Superior temporal gyrus (tissue), 1 donor: Measurements from ENCODE around the gene ATG9A.
A peak's percentile ranks its signal among the peaks of the same experiment; 100 is the strongest.

ENCODE experiments used
- DNase-seq: peaks from one replicate; pipeline ENCODE4 v3.0.0-alpha.2; 2016; ENCODE audit errors: extremely low spot score

Gene ATG9A

DNA sequence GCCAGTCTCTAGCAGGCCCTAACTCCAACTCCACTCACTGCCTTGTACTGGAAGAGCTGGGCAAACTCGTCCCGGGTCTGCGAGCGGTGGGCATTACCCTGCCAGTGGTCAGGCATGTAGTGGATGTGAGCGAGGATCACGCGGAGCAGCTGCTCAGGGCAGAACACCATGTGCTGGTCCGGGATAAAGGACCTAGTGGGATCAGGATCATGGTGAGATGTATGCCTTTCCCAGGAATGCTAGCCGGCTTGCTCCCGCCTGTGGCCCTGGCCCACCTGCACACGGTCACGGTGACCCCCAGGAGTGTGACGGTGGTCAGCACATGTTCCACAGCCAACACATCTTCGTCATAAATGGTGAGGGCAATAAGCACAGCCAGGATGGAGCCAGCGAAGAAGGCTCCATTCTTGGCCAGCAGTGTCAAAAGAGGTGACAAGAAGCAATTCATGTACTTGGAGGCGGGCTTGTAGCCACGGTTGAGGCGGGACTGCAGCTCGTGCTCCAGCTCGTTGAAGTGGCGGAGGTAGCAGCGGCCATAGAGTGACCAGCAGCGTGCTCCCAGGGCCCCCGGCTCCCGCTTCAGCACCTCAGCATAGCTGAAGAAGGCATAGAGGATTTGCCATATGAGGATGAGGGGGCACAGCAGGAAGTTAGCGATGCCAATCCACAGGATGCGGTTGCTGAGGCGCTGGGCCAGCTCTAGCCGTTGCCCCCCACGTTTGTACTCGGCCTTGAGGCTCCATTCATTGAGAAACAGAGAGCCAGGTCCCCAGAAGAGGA lies 5.4 kb downstream of the ATG9A start:
- no peak for DNase-seq

DNA sequence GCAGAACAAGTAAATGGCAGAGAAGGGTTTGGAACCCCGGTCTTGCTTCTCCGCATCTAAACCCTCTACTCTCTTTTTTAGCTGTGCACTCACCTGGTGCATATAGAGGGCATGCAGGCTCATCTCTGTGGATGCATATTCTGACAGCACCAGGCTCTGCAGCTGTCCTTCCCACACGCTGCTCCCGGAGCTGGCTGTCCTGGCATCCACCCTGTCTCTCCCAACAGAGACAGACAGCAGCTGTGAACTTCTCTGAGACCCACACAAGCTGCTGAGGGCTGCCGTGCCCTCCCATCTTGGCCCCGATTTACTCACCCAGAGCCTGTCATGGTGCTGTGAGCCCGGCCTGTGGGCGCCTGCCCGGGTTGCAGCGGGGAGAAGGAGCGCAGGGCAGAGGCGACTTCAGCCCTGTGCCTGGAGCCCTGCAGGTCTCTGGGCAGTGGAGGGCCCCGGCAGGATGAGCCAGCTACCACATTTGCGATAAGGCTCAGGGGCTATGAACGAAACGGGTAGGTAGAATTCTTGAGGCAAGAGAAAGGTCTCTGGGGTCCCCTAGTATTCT lies 7.4 kb downstream of the ATG9A start:
- no peak for DNase-seq

DNA sequence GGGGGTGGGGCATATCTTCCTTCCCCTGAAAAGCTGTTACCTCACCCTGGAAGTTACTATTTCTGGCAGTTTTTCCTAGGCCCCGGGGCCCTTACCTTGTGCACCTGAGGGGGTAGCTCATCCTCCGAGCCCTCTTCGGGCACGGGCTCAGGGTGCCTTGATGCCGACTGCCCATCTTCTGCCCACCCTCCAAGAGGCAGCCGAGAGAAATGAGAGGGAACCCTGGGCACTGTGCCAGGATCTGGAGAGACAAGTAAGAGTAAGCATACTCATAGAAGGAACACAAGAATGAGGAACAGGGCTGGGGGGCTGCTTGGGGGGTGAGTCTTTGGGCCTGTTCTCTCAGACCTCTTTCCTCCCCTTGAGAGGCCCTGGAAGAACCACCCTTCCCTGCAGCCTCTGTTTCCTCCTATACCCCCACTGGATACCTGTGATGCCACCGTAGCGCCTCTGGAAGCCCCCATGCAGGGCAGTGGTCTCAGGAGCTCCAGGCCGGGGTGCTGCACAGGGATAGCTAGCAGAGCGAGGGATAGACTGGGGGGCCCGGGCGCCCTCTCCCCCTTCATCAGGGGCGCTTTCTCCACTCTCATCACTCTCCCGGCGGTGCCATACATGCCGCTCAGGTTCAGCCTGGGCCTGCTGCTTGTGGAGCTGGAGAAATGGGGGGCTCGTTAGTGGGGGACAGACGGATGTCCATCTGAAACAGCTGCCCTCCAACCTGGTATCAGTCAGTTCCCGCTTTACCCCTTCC lies 8.6 kb downstream of the ATG9A start:
- no peak for DNase-seq

DNA sequence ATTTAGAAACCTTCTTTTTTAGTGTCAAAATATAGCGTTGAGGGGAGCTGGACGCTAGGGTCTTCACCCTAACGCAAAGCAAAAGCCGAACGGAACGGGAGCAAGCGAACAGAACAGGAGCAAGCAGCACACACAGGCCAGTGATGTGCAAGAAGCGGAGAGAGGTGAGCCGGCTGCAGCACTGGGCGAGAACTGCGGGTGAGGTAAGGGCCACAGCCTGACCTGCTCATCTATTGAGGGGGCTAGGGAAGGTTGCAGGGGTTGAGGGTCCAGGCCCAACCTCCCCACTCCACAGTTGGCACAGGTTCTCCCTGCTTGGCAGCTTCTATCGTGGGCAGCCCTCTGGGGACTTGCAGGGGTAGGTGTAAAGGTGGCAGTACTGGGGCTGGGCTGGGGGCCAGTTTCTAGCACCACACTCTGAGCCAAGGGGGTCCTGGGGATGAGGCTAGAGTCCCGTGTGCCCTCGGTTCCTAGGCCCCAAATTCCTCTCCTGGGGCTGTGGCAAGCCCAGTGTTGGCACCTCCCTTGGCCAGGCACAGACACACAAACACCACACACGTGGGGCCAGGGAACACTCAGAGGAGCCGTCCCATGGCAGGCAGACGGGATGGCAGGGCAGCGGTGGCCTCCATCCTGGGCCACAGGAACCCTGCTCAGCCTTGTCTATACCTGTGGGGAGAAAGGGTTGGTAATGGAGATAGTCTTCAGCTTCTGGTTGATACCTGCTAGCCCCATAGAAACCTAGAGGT lies 9.5 kb downstream of the ATG9A start:
- DNase-seq: no peak

DNA sequence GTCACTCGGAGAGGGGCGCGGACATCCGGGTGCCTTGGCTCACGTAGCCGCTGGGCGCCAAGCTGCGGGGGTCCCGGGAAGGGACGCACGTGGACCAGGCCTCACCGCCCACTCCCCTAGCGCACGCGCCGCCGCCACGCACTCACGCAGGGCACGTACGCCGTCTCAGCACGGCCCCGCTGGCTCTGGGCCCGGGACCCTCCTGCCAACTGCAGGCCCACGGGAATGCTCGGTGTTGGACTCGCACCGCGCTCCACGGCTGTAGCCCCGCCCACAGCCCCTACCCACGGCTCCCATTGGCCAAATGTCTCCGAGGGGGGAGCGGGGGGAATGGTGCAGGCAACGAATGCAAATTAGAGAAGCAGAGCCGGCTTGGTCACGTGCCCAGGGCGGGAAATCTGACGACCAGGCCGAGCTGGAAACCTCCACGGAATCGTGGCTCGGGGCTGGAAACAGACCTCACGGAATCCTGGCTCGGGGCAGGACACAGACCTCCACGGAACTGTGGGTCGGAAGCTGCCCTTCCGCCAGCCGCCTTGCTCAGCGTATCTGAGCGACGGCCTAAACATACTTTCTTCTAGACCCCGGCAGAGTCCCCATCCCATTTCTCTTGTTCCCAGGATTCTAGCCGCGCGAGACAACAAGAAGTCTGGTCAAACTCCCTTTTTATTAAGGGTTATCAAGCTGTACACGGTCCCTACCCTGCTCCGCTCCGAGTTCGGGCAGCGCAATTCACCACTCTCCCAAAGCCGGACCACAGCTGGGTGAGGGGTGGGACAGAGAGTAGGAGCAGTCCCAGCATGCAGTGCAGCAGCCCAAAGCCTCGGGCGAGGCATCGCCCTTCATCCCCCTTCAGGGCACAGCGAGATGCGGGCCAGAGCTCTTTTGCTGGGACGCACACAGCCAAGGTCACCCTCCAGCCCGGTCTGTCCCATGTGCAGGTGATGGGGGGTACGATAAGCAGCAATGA lies 10.4 kb downstream of the ATG9A start, which contains the start of gene ABCB6:
TSS of gene ABCB6 (minus strand) at position 227 of the 970 bp plus-strand sequence. CDS start 285 bp downstream, outside the sequence.
- peak; percentile 97 for DNase-seq

DNA sequence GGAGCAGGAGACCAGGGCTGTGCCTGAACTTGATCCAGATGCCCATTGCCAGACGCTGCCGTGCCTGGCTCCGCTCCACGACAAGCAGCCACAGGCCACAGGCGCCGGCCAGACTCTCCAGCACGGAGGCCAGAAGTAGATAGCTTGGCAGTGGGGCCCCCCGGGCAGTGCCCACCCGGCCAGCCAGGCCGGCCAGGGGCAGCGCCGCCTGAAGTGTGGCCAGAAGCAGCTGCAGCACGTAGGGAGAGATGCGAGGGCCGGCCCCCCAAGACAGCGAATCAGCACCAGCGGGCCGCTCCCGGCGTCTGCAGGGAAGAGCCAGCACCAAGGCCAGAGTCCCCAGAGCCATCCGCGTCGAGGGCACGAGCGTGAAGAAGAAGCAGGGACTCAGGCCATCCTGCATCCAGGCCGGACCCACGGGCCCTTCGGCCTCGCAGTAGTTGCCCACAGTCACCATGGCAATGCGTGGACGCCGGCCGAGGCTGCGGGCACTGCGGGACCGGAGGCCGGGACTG lies 11.2 kb downstream of the ATG9A start:
- DNase-seq: no peak

DNA sequence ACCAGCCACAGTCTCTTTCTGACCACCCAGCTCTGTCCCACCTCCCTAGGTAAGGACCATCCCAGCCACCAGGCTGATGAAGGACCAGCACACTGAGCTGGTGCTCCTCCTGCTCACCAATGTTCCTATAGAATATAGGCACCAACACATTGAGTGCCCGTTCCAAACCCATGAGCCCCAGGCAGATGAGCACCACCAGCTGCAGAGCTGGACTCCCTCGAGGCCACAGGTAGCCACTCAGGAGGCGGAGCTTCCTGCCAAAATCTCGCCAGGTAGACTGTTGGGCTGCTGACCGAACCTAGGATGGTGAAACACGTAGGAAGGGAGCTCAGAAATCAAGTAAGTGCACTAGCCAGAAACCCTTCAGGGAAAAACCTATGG lies 12.9 kb downstream of the ATG9A start:
- DNase-seq: no peak

DNA sequence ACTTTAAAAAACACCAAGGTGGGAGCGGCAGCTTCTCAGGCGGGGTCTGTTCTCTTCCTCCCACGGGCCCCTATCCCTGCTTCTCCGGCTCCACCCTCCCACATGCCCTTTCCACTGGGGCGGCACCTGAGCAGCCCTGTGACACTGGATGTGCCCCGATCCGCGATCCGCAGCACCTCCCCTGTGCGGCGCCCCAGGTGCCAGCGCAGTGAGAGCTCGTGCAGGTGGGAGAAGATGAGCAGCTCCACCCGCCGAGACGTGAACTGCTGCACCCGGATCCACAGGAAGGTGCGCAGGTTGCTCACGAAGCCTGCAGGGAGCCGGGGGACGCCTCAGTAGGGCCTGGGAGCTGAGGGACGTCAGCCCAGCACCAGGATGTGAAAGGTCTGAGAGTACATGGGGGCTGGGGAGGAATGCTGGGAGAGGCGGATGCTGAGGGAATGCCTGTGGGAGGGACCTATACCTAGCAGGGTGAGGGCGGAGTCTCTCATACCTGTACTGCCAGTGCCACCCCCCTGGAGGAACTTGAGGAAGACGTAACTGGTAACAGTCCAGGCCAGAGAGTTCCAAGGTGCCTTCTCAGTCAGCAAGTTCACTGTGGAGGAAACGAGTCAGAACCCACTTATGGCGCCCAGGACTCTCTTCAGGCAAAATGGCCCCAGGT lies 13.4 kb downstream of the ATG9A start:
- DNase-seq: no peak

DNA sequence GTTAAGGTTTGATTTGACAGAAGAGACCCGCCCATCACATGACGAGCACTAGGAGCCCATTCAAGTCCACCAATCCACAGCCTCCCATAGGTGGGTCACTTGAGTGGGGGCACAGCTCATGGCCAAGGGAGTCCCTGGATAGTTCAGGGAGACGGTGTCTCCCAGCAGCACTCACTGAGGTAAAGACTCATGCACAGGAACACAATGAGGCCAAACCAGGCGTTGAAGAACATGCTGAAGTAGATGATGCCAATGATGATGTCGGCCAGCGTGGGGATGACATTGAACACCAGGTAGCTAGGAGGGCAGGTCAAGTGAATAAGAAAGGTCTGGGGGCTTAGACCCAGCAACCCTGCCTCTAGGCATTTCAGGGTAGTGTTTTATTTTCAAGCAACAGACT lies 14.7 kb downstream of the ATG9A start:
- DNase-seq: no peak

DNA sequence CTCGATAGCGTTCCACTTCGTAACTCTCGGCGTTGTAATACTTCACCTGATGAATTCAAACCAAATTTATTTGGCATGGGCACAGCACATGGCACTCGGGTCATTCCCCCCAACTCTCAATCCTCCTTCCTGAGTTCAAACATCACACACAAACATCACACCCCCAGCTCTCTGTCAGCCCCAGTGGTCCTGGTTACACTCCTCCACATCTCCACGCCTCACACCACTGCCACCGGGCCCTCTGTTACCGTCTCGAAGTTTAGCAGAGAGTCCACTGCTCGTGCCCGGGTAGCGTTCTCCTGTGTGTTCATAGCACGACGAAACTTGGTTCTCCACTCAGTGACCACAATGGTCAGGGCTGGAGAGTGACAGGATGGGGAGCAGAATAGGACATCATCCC lies 15.3 kb downstream of the ATG9A start:
- no peak for DNase-seq

DNA sequence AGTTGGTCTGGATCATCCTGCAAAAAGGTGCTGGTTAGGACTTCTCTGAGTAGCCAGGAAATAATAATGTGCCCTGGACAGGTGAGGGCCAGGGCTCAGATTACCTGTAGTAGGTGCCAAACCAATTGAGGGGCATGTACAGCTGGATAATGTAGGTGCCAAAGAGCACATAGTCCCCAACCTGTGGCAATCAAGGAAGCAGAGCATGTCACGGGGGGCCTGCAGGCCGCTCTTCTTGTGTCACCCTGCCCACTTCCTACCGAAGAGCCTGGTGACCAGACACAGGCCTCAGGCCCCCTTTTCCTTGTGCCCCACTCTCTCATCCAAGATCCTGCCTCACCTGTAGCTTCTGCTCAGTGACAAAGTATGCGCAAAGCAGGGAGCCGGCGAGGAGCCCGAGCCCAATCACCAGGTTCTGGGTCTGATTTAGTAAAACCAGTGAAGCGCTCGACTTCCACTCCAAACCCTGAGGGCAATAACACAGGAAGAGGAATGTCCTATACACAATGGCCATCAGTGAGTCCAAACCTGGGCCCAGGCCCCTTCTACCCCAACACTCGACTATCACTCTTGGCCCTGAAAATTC lies 15.9 kb downstream of the ATG9A start:
- no peak for DNase-seq

DNA sequence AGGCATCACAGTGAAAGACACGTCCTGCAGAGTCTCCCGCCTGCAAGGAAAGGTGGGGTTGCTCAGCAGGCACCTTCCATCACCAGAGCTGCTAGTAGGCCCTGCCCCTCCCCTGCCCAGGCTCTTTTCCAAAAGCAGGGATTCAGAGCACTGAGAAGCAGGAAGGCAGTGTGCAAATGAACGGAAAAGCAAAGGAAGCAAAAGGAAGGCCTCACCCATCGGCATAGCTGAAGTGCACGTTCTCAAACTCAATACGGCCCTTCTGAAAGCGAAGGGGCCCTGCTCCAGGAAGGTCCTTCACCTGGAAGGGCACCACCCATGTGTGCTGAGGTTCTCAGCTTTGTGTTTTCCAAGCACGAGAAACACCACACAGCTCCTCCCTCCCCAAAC lies 16.4 kb downstream of the ATG9A start:
- no peak for DNase-seq

DNA sequence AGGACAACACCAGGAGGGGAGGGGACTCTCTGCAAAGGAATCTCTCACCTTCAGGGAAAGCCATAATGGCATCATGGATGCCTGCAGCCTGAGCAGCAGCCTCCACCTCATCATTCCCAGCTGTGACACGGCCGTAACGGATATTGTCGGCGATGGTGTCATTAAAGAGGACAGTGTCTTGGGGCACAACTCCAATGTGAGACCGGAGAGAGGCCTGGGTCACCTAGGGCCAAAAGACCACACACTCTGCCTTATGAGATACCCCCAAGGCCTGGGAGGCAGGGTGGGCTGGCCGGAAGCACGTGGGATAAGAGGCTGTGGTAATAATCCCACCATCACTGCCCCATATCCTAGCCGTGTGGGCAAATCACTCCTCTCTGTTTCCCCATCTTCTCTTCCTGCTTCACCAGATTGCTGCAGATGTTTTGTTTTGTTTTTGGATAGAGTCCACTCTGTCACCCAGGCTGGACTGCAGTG lies 18.5 kb downstream of the ATG9A start:
- no peak for DNase-seq

DNA sequence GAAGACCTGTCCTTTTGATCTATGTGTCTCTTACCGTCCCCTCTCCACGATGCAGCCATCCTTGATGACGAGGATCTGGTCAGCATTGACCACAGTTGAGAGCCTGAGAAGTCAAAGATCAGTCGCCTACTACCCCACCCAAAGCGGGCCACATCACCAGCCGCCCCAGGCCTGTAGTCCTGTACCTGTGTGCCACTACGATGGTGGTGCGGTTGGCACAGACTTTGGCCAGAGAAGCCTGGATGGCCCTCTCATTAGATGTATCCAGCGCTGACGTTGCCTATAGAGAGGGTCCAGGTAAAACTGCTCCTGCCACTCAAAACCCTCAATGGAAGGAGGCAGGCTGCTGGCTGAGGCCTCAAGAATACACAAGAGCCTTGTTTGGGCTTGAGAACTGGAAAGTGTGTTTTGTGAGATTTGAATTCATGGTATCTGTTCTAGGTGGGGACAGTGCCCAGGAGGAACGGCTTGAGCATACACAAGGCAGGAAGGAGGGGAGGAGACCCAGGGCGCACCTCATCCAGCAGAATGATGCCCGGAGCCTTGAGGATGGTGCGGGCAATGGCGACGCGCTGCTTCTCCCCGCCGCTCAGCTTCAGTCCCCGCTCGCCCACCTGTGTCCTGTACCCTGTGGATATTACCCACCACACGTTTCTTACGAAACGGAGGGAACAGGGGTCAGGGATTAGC lies 19.1 kb downstream of the ATG9A start:
- no peak for DNase-seq

DNA sequence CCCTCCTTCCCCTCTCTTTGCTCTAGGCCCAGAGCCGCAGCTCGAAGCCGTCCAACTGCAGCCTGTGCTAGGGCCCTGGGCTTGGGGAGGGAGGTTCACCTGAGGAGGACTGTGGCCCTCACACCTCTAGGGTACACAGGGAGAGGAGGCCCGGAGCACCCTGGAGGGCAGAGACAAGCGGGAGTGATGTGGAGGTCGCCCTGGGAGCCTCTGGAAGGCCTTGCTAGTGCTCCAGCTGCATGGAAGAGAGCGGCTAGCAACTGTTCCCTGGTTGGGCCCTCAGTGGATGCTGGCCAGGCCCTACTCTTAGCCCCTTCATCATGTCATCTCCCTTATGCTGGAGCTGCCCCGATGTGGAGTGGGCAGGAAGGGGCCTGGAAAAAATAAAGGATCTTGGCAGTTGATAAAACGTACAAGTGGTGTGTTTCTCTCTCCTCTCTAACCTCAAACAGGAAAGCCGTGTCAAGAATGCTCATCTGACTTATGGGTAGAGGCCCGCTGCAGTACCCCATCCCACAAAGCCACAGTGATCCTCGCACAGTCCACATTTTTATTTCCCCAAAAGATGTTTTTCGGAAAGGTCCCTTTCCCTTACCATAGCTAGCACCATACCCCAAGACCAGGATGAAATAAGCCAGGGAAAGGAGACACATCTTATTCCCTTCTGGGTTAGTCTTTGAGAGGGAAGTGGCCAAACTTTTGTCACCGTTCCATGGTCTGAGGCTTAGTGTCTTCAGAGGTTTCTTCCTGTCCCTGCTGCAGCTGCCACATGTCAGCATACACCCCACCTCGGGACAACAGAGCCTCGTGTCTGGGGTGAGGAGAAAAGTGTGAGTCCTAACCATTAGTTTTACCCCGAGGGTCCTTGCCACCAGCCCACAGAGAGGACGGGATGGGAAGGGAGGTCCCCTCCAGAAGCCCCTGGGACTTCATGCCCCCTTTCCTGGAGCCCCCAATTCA lies 19.9 kb downstream of the ATG9A start:
- no peak for DNase-seq

DNA sequence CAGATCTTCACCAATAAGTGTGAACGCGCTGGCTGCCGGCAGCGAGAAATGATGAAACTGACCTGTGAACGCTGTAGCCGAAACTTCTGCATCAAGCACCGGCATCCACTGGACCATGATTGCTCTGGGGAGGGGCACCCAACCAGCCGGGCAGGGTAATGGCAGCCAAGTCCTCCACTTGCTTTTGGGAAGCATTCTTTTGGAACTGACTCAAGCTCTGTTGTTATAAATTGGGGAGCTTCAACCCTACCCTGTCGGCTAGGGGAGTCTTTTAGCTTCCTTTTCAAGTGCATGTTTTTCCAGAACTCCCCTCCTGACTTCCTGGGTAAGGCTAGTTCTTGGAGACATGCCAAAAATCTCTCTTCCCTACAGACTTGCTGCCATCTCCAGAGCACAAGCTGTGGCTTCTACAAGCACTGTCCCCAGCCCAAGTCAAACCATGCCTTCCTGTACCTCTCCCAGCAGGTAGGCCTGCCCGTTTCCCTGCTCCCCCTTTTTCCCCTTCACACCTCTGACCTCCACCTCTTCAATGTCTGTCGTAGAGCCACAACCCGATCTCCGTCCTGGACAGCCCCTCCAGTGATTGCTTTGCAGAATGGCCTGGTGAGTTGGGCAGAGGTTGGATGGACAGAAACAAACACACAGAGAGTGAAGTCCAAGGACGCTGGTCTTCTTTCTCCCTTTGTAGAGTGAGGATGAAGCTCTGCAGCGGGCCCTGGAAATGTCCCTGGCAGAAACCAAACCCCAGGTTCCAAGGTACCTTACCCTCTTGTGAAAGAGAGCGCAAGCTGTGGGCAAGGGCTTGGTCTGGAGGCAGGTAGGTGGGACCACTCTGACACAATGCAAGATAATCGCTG lies 21.3 kb downstream of the ATG9A start:
- DNase-seq: no peak
